Measurements from ENCODE around the gene OR8G1. TPM values are rescaled to one million over a fixed set of nuclear protein-coding genes. Genes with fewer than 3 reads are reported as not detected.

OR8G1 gene
- total and polyA plus RNA-seq, 2 of the 8 experiments (the other 6 are each of a cell fraction or from before 2014, with no cell fraction given): not detected

DNA sequence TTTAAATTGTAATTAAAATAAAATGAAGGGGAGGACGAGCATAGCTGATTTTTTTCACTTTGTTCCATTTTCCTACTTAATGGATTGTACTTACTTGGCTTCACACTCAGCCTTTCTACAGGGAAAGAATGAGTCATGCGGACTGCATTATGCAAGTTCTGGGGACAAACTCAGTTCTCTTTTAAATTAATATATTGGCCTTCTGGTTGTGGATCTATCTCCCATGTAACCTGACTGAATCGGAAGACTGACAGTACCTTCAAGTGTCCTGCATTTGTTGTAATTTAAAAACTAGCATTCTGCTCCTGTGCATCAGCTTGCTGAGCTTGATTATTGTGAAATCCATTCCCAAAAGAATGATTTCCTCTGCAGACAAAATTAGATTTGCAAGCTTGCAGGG is 60.7 kb downstream of the OR8G1 start:
- Histone ChIP-seq H3K4me3 (ENCODE audit: extremely low read depth in 1 of 4, insufficient read depth in 2 of 4, low read depth in 3 of 4, low read length in 4 of 4) (no peak overlapping the region), H3K4ac (replicated peaks; ENCODE audit: insufficient read length, low read depth, low read length) (no peak overlapping the region), H3K4me2 (ENCODE audit: insufficient read depth in 1 of 2, low read depth in 2 of 2, low read length in 2 of 2) (no peak overlapping the region), H2AK5ac (ENCODE audit: low read depth, low read length) (no peak overlapping the region), H2BK15ac (ENCODE audit: low read length) (no peak overlapping the region), H3K23me2 (ENCODE audit: low read depth, low read length) (no peaks in the 10 kb centered on the region), H2BK12ac (ENCODE audit: low read depth, low read length) (no peak overlapping the region), H3K18ac (ENCODE audit: extremely low read depth, low read length) (no peak overlapping the region), H3K14ac (ENCODE audit: insufficient read length) (no peak overlapping the region), H3K9ac (replicated peaks in 1 of 4; ENCODE audit: extremely low read depth in 1 of 4, low read depth in 3 of 4, low read length in 3 of 4) (no peak overlapping the region), H2BK5ac (ENCODE audit: low read depth, low read length) (no peak overlapping the region), H4K20me1 (replicated peaks in 1 of 2; ENCODE audit: control insufficient read depth in 1 of 2, insufficient read depth in 2 of 2, low read length in 2 of 2) (no peaks in the 10 kb centered on the region), H4K5ac (ENCODE audit: insufficient read length, low read depth, low read length) (no peak overlapping the region), H3K79me1 (ENCODE audit: low read depth, low read length) (no peaks in the 10 kb centered on the region), H3K27ac (ENCODE audit: low read depth, low read length) (no peak overlapping the region), H2BK120ac (replicated peaks; ENCODE audit: low read depth, low read length) (no peak overlapping the region), H3K27me3 (replicated peaks in 1 of 4; ENCODE audit: control insufficient read depth in 3 of 4, extremely low read depth in 1 of 4, insufficient read depth in 3 of 4, low read length in 3 of 4) (no peaks in the 10 kb centered on the region), H4K91ac (replicated peaks; ENCODE audit: insufficient read length, low read length) (no peak overlapping the region), H2BK20ac (ENCODE audit: low read length) (no peak overlapping the region), H3K79me2 (ENCODE audit: control insufficient read depth in 1 of 2, insufficient read depth in 2 of 2, low read length in 2 of 2) (no peaks in the 10 kb centered on the region), H3K56ac (replicated peaks; ENCODE audit: insufficient read length, low read depth, low read length) (no peak overlapping the region), H3K23ac (ENCODE audit: insufficient read length) (no peak overlapping the region), H3K9me3 (ENCODE audit: insufficient read depth in 2 of 2, low read depth in 1 of 2, low read length in 1 of 2) (no peaks in the 10 kb centered on the region), H3K36me3 (ENCODE audit: control insufficient read depth in 2 of 4, insufficient read depth in 4 of 4, low read length in 3 of 4) (no peaks in the 10 kb centered on the region), H3K4me1 (replicated peaks in 1 of 4; ENCODE audit: control insufficient read depth in 3 of 4, insufficient read depth in 4 of 4, low read length in 3 of 4) (peaks cover 0 to 6% (median 4%) of the 10 kb centered on the region in 4 experiments; a peak in 2 of 7 replicates), H2AFZ (ENCODE audit: low read length) (no peak overlapping the region), H4K8ac (ENCODE audit: extremely low read depth, insufficient read depth, low read length) (no peak overlapping the region)
- POLR2A ChIA-PET (ENCODE audit: partially characterized antibody): no interaction called here
- TF ChIP-seq JUND (IDR thresholded peaks at IDR 0.05; ENCODE audit: low read length) (peak; percentile 71; the same call in 1 of the 2 replicates), SUZ12 (IDR thresholded peaks at IDR 0.05; ENCODE audit: low read length) (no peak)
- FAIRE-seq: no peak
- WGBS, 2 experiments (ENCODE audit: extremely low coverage in 1 of 2, insufficient coverage in 1 of 2, insufficient read length in 1 of 2, insufficient replicate concordance in 2 of 2, low coverage in 1 of 2, low lambda C conversion rate in 2 of 2, missing lambda C conversion rate in 1 of 2): 76% methylated on average over 3 of the region's 3 CpGs; no CpG with 5 or more reads in 1 of the 2 experiments
- DNase-seq (ENCODE audit: low read depth in 1 of 2, low spot score in 2 of 2): no peak
- CTCF ChIA-PET (ENCODE audit: partially characterized antibody): no interaction called here

Measured in H1 (cell line).